ENCODE data around the gene SAMD4A.

Gene SAMD4A

GRCh38 chr14:54633076-54633475 lies 66.1 kb downstream of the SAMD4A start:
- FAIRE-seq = no peak

- FAIRE-seq = no peak
Observed at GRCh38 chr14:54637270-54638134, 70.6 kb downstream of the SAMD4A start.

GRCh38 chr14:54638135-54638446 lies 71.2 kb downstream of the SAMD4A start:
- no peak for FAIRE-seq

GRCh38 chr14:54639611-54640010 lies 72.7 kb downstream of the SAMD4A start:
- FAIRE-seq = no peak

DNA sequence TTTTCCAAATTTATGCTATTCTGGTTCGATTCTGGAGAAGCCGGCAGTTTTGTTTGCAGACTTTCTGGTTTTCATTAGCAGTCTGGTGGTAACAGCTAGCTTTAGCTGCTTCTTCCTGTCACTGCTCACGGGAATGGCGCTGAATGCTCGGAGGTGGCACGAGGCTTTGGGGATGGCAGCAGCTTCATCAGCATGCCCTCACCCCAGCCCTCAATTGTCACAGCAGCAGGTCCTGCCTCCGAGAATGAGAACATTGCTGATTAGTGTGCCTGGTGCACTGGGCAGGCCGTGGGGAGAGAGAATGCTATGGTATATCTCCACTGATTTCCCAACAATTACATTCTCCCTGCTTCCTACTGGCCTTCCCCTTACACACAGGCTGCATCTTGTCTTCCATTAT lies 73.6 kb downstream of the SAMD4A start:
- no peak for FAIRE-seq

DNA sequence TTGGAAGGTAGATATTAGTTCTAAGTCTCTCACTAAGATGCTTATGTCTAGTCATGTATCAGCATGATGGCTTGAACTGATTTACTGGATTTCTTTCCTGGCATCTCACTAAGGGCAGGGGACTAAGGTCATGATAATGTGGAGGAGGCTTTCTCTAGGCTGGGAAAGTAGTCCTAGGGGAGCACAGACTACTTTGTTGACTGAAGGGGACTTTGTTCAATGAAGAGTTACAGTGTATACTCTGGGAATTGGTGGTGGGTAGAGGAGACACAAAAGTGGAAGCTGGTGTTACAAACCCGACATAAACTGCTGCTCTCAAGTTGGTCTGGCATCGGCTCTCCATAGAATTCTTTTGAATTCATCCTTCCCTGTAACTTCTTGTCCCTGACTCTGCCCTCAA lies 75.2 kb downstream of the SAMD4A start:
- no peak for FAIRE-seq

GRCh38 chr14:54642801-54643695 lies 76.1 kb downstream of the SAMD4A start:
- no peak for FAIRE-seq

GRCh38 chr14:54643696-54644176 lies 76.8 kb downstream of the SAMD4A start:
- no peak for FAIRE-seq

GRCh38 chr14:54645639-54646038 lies 78.7 kb downstream of the SAMD4A start:
- no peak for FAIRE-seq

GRCh38 chr14:54646626-54647025 lies 79.7 kb downstream of the SAMD4A start:
- FAIRE-seq = no peak

DNA sequence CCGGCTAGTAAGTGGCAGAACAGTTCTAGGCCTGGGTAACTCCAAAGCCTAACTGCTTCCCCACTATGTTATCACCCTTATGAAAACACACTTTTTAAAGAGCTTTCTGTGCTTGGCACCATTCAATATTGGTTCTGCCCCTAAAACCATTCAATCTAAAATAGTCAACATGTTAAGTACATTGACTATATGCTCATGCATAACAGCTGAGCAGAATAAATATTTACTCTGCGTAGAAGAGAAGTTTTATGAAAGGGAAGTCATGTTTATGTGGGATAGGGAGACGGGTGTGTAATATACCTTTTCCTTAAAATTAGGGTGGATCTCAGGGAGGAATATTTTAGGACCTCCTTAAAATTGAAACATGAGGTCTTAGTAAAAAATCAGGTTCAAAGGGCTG lies 80.5 kb downstream of the SAMD4A start:
- FAIRE-seq = no peak

GRCh38 chr14:54649056-54649455 lies 82.1 kb downstream of the SAMD4A start:
- no peak for FAIRE-seq

DNA sequence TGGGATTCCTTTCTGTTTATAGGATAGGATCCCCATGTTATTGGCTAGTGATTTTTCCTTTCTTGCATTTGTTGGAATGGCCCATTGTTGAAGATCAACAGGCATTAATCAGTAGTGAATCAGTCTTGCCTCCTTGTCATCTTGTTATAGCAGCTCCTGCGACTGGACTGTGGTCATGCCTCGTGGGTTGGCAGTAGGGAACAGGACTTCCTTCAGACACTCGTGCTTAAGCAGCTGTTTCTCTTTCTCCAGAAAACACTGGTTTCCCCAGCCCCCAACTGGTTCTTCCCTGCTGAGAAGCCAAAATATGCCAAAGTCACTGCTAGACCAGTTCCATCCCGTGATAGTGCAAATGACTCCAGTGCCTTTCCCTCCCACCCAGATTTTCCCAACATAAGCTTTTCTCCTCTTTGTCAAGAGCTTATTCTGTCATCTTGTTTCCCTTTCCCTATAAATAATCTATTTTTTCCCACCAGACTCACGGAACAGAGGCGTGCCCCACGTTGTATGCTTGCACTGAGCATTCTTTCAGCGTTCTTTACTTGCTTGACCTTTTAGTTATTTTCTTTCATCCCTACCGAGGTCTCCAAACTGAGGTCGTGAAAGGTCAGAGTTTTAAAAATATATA lies 83.5 kb downstream of the SAMD4A start:
- FAIRE-seq = no peak

DNA sequence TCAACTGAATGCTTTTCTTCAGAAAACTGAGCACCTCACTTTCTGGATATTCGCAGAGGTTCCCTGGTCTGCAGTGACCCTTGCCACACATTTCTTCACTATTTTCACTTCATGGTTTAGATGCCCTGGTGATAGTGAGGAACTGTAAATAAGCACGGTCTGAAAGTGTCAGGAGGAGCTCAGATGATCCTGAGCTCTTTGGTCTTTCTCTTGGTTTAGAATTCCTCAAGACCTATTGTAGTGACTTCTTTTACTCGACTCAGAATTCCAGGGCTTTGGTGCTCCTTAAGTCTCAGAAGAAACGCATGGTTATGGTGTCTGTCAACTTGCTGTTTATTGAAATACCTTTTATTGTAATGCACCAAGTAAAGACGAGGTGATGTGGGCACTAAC lies 84.0 kb downstream of the SAMD4A start:
- FAIRE-seq = peak; percentile 9

GRCh38 chr14:54651649-54652048 lies 84.7 kb downstream of the SAMD4A start:
- FAIRE-seq = no peak

DNA sequence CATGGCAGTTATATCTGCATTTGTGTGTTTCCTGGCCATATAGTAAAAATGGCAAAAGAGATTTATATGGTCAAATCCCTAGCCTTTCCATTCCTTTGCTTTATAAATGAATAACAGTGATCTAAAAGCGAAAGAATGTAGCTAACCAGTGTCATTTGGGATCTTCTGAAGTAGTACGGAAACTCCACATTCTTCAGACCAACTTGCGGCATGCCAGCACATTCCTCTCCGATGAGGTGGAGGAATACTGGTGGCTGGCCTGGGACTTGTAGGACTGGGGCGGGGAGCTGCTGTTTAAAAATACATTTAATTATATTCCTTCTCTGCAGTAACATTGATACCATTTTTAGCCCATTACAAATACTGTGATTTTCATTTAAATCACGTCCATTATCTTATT lies 85.3 kb downstream of the SAMD4A start:
- FAIRE-seq = peak; percentile 76

DNA sequence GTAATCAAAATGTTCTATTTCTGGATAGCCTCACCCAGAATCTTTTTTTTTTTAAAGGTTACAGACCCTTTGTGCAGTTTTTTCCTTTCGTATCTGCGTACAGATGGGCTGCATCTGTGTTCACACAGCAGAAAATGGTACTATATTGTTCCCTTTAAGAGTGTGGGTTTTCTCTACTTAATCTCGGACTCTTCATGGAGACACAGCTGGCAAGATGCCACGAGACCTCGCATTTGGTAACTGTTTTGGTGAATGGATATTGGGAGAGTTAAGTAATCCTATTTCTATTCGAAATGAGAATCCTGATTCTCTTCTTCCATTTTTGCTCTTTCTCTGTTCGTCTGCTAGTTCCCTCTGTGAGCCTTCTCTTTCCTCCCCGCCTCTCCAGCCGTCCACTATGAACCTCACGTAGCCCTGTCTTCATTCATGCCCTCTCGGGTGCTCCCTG lies 85.7 kb downstream of the SAMD4A start:
- no peak for FAIRE-seq

GRCh38 chr14:54653712-54654469 lies 87.0 kb downstream of the SAMD4A start:
- FAIRE-seq = no peak

DNA sequence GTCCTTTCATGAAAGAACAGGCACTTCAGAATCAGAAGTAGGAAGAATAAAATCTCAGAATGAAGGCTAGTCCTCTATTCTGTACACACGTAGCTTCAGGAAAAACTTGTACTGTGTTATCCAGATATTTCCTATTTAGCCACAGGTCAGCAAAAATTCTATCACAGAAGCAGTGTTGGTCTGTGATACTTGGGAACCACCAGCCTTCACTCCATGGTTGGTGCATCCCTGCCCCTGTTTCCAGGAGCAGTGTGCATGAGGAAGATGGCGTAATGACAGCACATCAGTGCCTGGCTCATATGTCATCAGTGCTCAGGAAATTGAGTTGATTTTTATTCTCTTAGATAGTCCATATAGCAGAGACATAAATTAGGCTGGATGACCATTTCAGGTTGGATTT lies 87.7 kb downstream of the SAMD4A start:
- FAIRE-seq = no peak

DNA sequence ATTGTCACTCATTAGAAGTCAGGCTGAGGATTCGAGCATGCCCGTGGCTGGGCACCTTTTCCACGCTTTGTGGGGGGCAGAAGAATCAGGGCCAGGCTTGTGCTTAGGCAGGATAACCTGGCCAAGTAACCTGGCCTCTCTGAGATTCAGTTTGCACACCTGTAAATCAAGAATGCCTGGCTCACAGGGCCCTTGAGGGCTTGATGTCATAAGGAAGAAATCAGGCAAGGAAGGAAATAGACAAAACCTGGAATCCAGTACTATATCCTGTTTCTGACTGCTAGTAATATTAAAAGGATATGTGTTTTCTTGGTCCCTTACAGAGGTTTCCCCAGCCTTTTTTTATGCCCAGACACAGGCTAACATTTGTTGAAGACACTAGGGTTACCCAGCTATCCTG lies 91.9 kb downstream of the SAMD4A start:
- FAIRE-seq = no peak

- no peak for FAIRE-seq
Observed at GRCh38 chr14:54659365-54659764, 92.4 kb downstream of the SAMD4A start.

DNA sequence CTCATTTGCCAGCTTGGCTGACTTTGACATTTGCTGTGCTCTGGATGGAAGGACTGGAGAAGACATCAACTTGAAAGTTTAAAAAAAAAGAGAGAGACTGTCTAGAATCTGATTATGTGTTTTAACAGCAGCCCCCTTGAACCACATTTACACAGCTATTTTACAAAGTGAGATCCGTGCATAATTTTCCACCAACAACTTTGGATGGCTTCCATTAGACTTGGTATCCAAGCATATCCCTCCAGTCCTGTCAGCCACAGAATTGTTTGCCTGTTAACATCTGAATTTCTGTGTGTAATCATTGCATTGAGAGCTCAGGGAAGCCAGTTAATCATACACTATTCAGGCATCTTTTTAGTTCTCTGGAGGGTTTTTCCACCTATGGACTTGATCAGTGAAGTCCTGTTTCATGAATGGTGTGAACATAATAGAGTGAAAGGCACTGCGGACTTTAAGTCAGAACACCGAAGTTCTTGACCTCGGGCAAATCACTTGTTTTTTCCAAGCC lies 93.7 kb downstream of the SAMD4A start:
- no peak for FAIRE-seq

All from TTC549 (cell line).